GM12891 (cell line): Measurements from ENCODE around the gene CTBP2.

Experiments used
- PAX5 ChIP-seq: IDR thresholded peaks from 2 replicates; pipeline ENCODE4 v1.6.1; 2011; ENCODE audit warnings: low read length, moderate library complexity, mild to moderate bottlenecking; ENCODE audit not compliant: insufficient read depth, severe bottlenecking
- POLR2A ChIP-seq: IDR thresholded peaks from 2 replicates; pipeline ENCODE4 v1.6.1; 2011; ENCODE audit warnings: low read depth, low read length, control low read depth
- POLR2AphosphoS5 ChIP-seq: IDR thresholded peaks from 2 replicates; pipeline ENCODE4 v1.6.1; 2011; ENCODE audit warnings: low read depth, low read length, control low read depth
- POU2F2 ChIP-seq: IDR thresholded peaks from 2 replicates; pipeline ENCODE4 v1.6.1; 2011; ENCODE audit warnings: low read depth, mild to moderate bottlenecking, control low read depth, low read length, moderate library complexity
- SPI1 ChIP-seq: IDR thresholded peaks from 2 replicates; pipeline ENCODE4 v1.6.1; 2011; ENCODE audit warnings: low read depth, low read length, control low read depth
- TAF1 ChIP-seq: IDR thresholded peaks from 2 replicates; pipeline ENCODE4 v1.6.1; 2011; ENCODE audit warnings: low read depth, low read length, control low read depth

DNA sequence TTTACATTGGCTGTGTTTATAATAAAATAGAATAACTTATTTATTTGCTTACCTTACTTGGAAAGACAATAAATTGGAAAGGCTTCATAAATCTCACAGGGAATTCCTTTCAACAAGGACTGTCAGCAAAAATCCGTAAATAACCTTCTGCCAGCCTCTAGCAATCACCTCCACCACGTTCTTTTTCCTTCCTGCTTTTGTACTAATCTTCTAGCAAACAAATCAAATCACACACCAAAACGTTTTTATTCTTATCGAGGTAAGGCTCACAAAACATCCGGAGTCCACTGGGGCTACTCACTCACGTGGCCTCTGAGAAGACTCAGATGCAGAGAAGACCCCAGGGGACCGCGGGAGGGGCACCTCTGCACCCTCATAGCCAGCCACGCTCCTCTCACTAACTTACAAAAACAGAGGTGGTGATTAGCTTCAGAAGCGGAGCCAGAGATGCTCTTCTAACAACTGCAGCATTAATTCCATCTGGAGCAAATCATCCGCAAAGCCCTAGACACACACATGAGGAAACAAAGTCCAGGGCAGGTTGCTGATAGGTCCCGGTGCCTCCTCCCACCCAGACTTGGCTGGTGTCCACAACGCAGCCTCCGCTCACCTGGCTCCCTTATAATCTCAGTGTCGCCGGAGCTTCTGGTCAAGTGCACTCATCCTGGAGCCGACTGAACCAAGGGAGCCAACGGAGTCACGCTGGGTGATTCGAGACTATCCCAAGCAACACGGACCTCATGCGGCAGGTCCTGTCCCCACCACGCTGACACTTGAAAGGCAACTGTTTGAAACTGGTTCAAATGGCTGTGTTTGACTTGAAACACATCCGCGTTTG is 22.5 kb downstream of the CTBP2 start:
- TF ChIP-seq TAF1 (no peak), POLR2A (no peak), POLR2AphosphoS5 (no peak), PAX5 (no peak), SPI1 (no peak), POU2F2 (no peak)
